Suppressor macrophage treated with lipopolysaccharide for 4 hours (primary cell): ENCODE data around the gene TRAPPC11.
"Not testable (repeated sequence)": the region's sequence is repeated elsewhere in the genome, so short reads cannot be mapped to it uniquely, and the experiment has no call there.

Source experiments
- DNase-seq: peaks from one replicate; pipeline ENCODE4 v3.0.0-alpha.2; 2020

The TRAPPC11 gene

GRCh38 chr4:183722731-183723560 is 63.9 kb downstream of the TRAPPC11 start:
- peak; percentile 80 for DNase-seq

GRCh38 chr4:183723561-183724228 is 64.6 kb downstream of the TRAPPC11 start:
- no peak for DNase-seq

- DNase-seq = not testable (repeated sequence)
Measured at GRCh38 chr4:183725585-183725984, 66.5 kb downstream of the TRAPPC11 start.

- DNase-seq = no peak
Measured at GRCh38 chr4:183727482-183727881, 68.4 kb downstream of the TRAPPC11 start.

- no peak for DNase-seq
Measured at GRCh38 chr4:183728223-183729068, 69.4 kb downstream of the TRAPPC11 start.

GRCh38 chr4:183729069-183729406 is 69.9 kb downstream of the TRAPPC11 start:
- DNase-seq = no peak

- DNase-seq = peak; percentile 40
Measured at GRCh38 chr4:183729430-183730328, 70.6 kb downstream of the TRAPPC11 start.

GRCh38 chr4:183732296-183732695 is 73.2 kb downstream of the TRAPPC11 start:
- no peak for DNase-seq

GRCh38 chr4:183733181-183733580 is 74.1 kb downstream of the TRAPPC11 start:
- no peak for DNase-seq

- no peak for DNase-seq
Measured at GRCh38 chr4:183738081-183738673, 79.1 kb downstream of the TRAPPC11 start.

- DNase-seq = no peak
Measured at GRCh38 chr4:183738961-183739360, 79.9 kb downstream of the TRAPPC11 start.

GRCh38 chr4:183746305-183747229 is 87.5 kb downstream of the TRAPPC11 start:
- no peak for DNase-seq

- DNase-seq = no peak
Measured at GRCh38 chr4:183747380-183747779, 88.3 kb downstream of the TRAPPC11 start.

- DNase-seq = no peak
Measured at GRCh38 chr4:183747931-183748670, 89.0 kb downstream of the TRAPPC11 start.

- no peak for DNase-seq
Measured at GRCh38 chr4:183751106-183751505, 92.0 kb downstream of the TRAPPC11 start.

GRCh38 chr4:183755596-183755995 is 96.5 kb downstream of the TRAPPC11 start:
- DNase-seq = no peak

- DNase-seq = no peak
Measured at GRCh38 chr4:183757060-183757459, 98.0 kb downstream of the TRAPPC11 start.

- no peak for DNase-seq
Measured at GRCh38 chr4:183758061-183758757, 99.1 kb downstream of the TRAPPC11 start.

GRCh38 chr4:183758758-183759447 is 99.8 kb downstream of the TRAPPC11 start:
- DNase-seq = no peak
